ENCODE measurements around the gene P2RY8.
"Not testable (repeated sequence)": the region's sequence is repeated elsewhere in the genome, so short reads cannot be mapped to it uniquely, and the experiment has no call there.

P2RY8 gene

GRCh38 chrX:1486177-1486576, 50.8 kb downstream of the P2RY8 start:
- DNase-seq = peak in 1 of 2 experiments; percentile 2

GRCh38 chrX:1485033-1485432, 52.0 kb downstream of the P2RY8 start:
- peak in 1 of 2 experiments; percentile 2 for DNase-seq

GRCh38 chrX:1484638-1485019, 52.4 kb downstream of the P2RY8 start:
- DNase-seq = no peak

GRCh38 chrX:1483843-1484637, 52.9 kb downstream of the P2RY8 start:
- DNase-seq = peak in 1 of 2 experiments; percentile 26

GRCh38 chrX:1482530-1482928, 54.5 kb downstream of the P2RY8 start:
- DNase-seq = not testable (repeated sequence)

GRCh38 chrX:1481636-1482529, 55.1 kb downstream of the P2RY8 start:
- peak; percentile 78 to 82 for DNase-seq

- DNase-seq = peak in 1 of 2 experiments; percentile 16
Observed at GRCh38 chrX:1480082-1480785, 56.8 kb downstream of the P2RY8 start.

- DNase-seq = peak in 1 of 2 experiments; percentile 19
Observed at GRCh38 chrX:1477801-1478458, 59.1 kb downstream of the P2RY8 start.

- DNase-seq = no peak
Observed at GRCh38 chrX:1477229-1477628, 59.8 kb downstream of the P2RY8 start.

- DNase-seq = no peak
Observed at GRCh38 chrX:1476682-1477081, 60.3 kb downstream of the P2RY8 start.

GRCh38 chrX:1475881-1476280, 61.1 kb downstream of the P2RY8 start:
- DNase-seq = peak in 1 of 2 experiments; percentile 2

- no peak for DNase-seq
Observed at GRCh38 chrX:1475481-1475880, 61.5 kb downstream of the P2RY8 start.

GRCh38 chrX:1474593-1474992, 62.4 kb downstream of the P2RY8 start:
- DNase-seq = peak in 1 of 2 experiments; percentile 1

- DNase-seq = peak in 1 of 2 experiments; percentile 1
Observed at GRCh38 chrX:1472975-1473374, 64.0 kb downstream of the P2RY8 start.

- peak; percentile 79 to 85 for DNase-seq
Observed at GRCh38 chrX:1468250-1468772, 68.7 kb downstream of the P2RY8 start.

GRCh38 chrX:1466971-1467561, 69.9 kb downstream of the P2RY8 start:
- peak in 1 of 2 experiments; percentile 49 for DNase-seq

- DNase-seq = peak in 1 of 2 experiments; percentile 3
Observed at GRCh38 chrX:1466232-1466661, 70.7 kb downstream of the P2RY8 start.

- DNase-seq = peak in 1 of 2 experiments; percentile 3
Observed at GRCh38 chrX:1465286-1466231, 71.4 kb downstream of the P2RY8 start.

GRCh38 chrX:1464971-1465285, 72.1 kb downstream of the P2RY8 start:
- DNase-seq = no peak
